DMS 273 (cell line): Measurements from ENCODE around the gene CENPQ.
A peak's percentile ranks its signal among the peaks of the same experiment; 100 is the strongest.
"Not testable (repeated sequence)": the region's sequence is repeated elsewhere in the genome, so short reads cannot be mapped to it uniquely, and the experiment has no call there.

ENCODE experiments used
- DNase-seq: peaks from one replicate; lab custom pipeline; 2025; ENCODE audit not compliant: unreplicated experiment; lab: John Stamatoyannopoulos, UW

The CENPQ gene

GRCh38 chr6:49462927-49463611 lies at the start of gene CENPQ, which contains the start of gene MMUT:
Gene CENPQ, plus strand, starts transcription at chr6:49463370. Its CDS starts 6,807 bp downstream, at chr6:49470177.
Gene MMUT, minus strand, starts transcription at chr6:49463253. Its CDS starts 3,787 bp downstream, at chr6:49459466.
- peak; percentile 98 for DNase-seq

- no peak for DNase-seq
Observed at GRCh38 chr6:49415358-49415757, 47.8 kb upstream of the CENPQ start.

- no peak for DNase-seq
Observed at GRCh38 chr6:49416195-49416594, 47.0 kb upstream of the CENPQ start.

- peak; percentile 3 for DNase-seq
Observed at GRCh38 chr6:49423817-49424216, 39.4 kb upstream of the CENPQ start.

- DNase-seq: no peak
Observed at GRCh38 chr6:49430187-49430586, 33.0 kb upstream of the CENPQ start.

DNA sequence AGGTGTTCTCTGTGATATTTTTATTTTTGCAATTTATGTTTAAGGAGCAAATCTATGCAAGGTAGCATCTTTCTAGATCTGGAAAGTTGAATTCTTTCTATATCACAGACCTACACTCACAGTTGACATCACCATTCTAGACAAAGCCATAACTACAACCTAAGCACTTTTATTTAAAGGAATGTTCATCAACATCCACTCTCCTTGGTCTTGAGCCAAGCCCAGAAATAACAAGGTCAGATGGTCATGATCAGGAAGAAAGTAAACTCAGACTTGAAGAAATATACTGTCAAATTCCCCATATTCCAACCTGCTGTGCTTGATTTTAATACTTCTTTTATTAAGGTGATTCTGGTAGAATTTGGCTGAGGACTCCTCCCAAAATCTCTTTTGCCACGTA lies 32.3 kb upstream of the CENPQ start:
- no peak for DNase-seq

GRCh38 chr6:49453221-49453620 lies 9.9 kb upstream of the CENPQ start:
- peak; percentile 9 for DNase-seq

GRCh38 chr6:49454787-49455709 lies 8.1 kb upstream of the CENPQ start:
- DNase-seq: peak; percentile 1

DNA sequence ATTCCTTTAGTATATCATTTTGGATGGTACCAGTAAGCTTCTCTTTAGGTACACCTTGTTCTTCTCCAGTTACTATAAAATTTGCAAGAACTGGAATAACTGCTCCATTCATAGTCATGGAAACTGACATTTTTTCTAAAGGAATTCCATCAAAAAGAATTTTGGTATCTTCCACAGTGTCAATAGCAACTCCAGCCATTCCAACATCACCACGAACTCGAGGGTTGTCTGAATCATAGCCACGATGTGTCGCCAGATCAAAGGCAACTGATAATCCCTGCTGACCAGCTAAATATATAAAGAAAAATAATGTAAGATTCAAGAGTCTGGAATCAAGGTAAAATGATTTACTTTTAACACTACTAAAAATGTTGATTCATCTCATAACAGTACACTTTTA lies 5.4 kb upstream of the CENPQ start:
- DNase-seq: no peak

DNA sequence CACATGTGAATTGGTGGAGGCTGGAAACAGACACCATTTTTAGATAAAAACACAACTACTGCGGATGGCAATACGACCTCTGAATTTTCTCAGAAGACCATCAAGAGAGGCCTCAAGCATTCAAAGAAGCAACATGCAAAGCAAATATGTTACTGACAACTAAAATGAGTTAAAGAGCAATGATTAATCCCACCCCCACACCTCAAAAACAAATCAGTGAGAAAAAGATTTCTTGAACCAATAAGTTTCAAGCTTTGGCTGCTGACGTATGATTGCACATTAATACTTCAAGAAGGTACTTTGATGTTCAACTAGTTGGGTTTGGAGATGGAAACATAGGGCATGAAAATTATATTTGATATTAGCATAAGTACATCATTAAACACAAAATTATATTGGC lies 1.1 kb upstream of the CENPQ start:
- DNase-seq: peak; percentile 4

GRCh38 chr6:49462599-49462926 lies 607 bp upstream of the CENPQ start:
- peak; percentile 44 for DNase-seq

GRCh38 chr6:49463612-49463967 lies 420 bp downstream of the CENPQ start:
- peak; percentile 43 for DNase-seq

- DNase-seq: no peak
Observed at GRCh38 chr6:49464691-49465090, 1.5 kb downstream of the CENPQ start.

GRCh38 chr6:49468042-49468441 lies 4.9 kb downstream of the CENPQ start:
- no peak for DNase-seq

DNA sequence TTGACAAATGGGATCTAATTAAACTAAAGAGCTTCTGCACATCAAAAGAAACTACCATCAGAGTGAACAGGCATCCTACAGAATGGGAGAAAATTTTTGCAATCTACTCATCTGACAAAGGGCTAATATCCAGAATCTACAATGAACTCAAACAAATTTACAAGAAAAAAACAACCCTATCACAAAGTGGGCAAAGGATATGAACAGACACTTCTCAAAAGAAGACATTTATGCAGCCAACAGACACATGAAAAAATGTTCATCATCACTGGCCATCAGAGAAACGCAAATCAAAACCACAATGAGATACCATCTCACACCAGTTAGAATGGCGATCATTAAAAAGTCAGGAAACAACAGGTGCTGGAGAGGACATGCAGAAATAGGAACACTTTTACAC lies 13.4 kb downstream of the CENPQ start:
- not testable (repeated sequence) for DNase-seq

DNA sequence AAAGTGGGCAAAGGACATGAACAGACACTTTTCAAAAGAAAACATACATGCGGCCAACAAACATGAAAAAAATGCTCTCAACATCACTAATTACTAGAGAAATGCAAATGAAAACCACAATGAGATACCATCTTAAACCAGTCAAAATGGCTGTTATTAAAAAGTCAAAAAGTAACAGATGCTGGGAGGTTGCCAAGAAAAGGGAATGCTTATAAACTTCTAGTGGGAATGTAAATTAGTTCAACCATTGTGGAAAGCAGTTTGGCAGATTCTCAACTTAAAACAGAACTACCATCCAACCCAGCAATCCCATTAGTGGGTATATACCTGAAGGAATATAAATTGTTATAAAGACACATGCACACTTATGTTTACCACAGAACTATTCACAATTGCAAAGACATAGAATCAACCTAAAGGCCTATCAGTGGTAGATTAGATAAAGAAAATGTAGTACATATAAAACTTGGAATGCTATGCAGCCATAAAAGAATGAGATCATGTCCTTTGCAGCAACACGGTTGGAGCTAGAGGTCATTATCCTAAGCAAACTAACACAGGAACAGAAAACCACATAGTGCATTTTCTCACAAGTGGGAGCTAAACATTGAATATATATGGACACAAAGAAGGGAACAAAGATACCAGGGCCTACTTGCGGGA lies 16.3 kb downstream of the CENPQ start:
- DNase-seq: peak; percentile 4

DNA sequence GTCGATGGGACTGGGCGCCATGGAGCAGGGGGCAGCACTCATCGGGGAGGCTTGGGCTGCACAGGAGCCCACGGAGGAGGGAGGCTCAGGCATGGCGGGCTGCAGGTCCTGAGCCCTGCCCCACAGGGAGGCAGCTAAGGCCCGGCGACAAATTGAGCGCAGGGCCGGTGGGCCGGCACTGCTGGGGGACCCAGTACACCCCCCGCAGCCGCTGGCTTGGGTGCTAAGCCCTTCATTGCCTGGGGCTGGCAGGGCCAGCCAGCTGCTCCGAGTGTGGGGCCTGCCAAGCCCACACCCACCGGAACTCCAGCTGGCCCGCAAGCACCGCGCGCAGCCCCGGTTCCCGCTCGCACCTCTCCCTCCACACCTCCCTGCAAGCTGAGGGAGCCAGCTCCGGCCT lies 18.7 kb downstream of the CENPQ start:
- DNase-seq: not testable (repeated sequence)

DNA sequence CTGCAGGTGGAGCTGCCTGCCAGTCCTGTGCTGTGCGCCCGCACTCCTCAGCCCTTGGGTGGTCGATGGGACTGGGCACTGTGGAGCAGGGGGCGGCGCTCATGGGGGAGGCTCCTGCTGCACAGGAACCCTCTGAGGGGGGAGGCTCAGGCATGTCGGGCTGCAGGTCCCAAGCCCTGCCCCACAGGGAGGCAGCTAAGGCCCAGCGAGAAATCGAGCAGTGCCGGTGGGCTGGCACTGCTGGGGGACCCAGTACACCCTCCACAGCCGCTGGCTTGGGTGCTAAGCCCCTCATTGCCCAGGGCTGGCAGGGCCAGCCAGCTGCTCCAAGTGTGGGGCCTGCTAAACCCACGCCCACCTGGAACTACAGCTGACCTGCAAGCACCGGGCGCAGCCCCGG lies 20.2 kb downstream of the CENPQ start:
- DNase-seq: not testable (repeated sequence)

DNA sequence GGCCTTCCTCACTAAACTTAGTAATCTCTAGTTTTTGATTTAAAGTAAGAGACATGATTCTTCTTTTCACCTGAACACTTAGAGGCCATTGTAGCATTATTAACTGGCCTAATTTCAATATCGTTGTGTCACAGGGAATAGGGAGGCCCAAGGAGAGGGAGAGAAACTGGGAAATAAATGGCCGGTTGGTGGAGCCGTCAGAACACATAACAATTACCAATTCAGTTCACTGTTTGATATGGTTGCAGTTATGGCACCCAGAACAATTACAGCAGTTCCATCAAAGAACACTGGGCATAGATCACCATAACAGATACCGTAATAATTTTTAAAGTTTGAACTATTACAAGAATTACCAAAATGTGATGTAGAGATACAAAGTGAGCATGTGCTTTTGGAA lies 27.5 kb downstream of the CENPQ start:
- no peak for DNase-seq

DNA sequence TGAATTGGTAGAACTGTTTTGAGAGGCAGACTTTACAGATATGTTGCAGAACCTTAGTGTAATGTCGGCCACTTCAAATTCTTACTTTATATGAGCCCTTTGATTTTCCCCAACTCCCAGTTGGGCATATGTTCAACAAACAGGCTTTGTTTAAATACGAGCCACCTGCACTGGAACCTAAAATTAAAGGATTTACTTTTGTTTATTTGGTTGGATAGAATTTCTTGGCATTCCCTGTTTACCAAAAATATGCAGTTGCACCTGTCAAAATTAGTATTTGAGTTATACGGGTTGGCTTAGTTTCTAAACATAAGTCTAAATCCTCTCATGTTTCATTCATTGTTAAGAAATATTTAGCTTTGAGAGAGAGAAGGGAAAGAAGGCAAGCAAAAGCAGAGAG lies 34.1 kb downstream of the CENPQ start:
- DNase-seq: no peak

DNA sequence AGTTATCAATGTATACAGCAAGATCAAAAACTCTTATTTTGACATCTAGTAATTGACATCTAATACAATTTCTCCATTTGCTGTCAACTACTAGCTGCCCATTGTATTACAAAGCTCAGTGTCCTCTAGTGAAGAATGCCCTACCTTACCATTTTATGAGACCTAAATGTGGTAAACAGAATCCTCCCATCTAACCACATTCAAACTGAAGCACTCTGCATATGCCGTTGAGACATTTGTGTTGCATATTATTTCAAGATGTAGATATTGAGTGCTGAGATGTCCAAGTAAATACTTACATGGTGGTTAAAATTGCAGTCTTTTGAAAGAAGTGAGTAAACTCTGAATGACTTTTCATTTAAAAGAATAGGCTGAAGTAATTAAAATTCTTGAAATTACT lies 36.0 kb downstream of the CENPQ start:
- DNase-seq: no peak

DNA sequence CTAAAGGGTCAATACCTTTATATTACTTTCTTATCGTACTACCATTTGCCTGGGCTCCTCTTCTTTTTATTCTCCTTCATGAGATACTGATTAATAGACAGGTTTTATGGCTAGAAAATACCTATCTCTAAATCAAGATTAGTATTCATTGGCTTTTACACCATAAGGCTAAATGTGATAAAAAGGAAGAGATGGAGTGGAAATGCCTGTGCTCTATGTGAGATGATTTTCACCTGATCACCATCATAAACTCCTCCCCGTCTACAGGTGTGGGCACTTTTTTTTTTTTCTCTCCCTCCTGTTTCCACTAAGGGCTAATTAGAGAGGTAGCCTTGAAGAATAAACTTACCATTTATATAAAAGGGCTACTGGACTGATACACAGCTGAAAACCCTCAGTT lies 36.5 kb downstream of the CENPQ start, which contains the start of gene GLYATL3:
GLYATL3 (plus strand) TSS at position 301 of the 400 bp plus-strand sequence. CDS start 12,068 bp downstream, outside the sequence.
- DNase-seq: no peak
